Eye (tissue), 1 donor: Measurements from ENCODE around the gene OXCT1.

Experiments
- DNase-seq: peaks from one replicate; pipeline ENCODE4 v3.0.0-alpha.2; 2015

The OXCT1 gene

GRCh38 chr5:41869724-41870626 is at the start of gene OXCT1:
TSS of gene OXCT1 (minus strand) at chr5:41870425. CDS start at chr5:41870358, 67 bp downstream.
- DNase-seq = peak; percentile 93

GRCh38 chr5:41918105-41918504 is 47.9 kb upstream of the OXCT1 start:
- no peak for DNase-seq

- DNase-seq = no peak
Observed at GRCh38 chr5:41908374-41909079, 38.3 kb upstream of the OXCT1 start.

GRCh38 chr5:41906151-41906550 is 35.9 kb upstream of the OXCT1 start:
- DNase-seq = no peak

GRCh38 chr5:41903892-41904799 is 33.9 kb upstream of the OXCT1 start, which contains the start of gene RIMOC1:
TSS of gene RIMOC1 (plus strand) at chr5:41904344. CDS start at chr5:41904368, 24 bp downstream.
- DNase-seq = peak; percentile 99

GRCh38 chr5:41903382-41903891 is 33.2 kb upstream of the OXCT1 start:
- no peak for DNase-seq

GRCh38 chr5:41896230-41896629 is 26.0 kb upstream of the OXCT1 start:
- no peak for DNase-seq

GRCh38 chr5:41893074-41893851 is 23.0 kb upstream of the OXCT1 start:
- no peak for DNase-seq

- no peak for DNase-seq
Observed at GRCh38 chr5:41892031-41892430, 21.8 kb upstream of the OXCT1 start.

GRCh38 chr5:41891066-41891707 is 21.0 kb upstream of the OXCT1 start:
- DNase-seq = no peak

- no peak for DNase-seq
Observed at GRCh38 chr5:41885286-41885685, 15.1 kb upstream of the OXCT1 start.

GRCh38 chr5:41883936-41884335 is 13.7 kb upstream of the OXCT1 start:
- DNase-seq = no peak

GRCh38 chr5:41883243-41883642 is 13.0 kb upstream of the OXCT1 start:
- DNase-seq = no peak

GRCh38 chr5:41882765-41883164 is 12.5 kb upstream of the OXCT1 start:
- DNase-seq = no peak

GRCh38 chr5:41878643-41879478 is 8.6 kb upstream of the OXCT1 start:
- DNase-seq = no peak

- DNase-seq = no peak
Observed at GRCh38 chr5:41878173-41878572, 7.9 kb upstream of the OXCT1 start.

- DNase-seq = no peak
Observed at GRCh38 chr5:41877408-41877807, 7.2 kb upstream of the OXCT1 start.

- DNase-seq = no peak
Observed at GRCh38 chr5:41876678-41877077, 6.5 kb upstream of the OXCT1 start.

GRCh38 chr5:41875121-41875520 is 4.9 kb upstream of the OXCT1 start:
- no peak for DNase-seq

- DNase-seq = no peak
Observed at GRCh38 chr5:41874512-41875060, 4.4 kb upstream of the OXCT1 start.
